HG03521 (cell line): ENCODE results near the gene ATF7.
"Not testable (repeated sequence)": the region's sequence is repeated elsewhere in the genome, so short reads cannot be mapped to it uniquely, and the experiment has no call there.

Experiments
- ATAC-seq: cut with Tn5 transposase; IDR thresholded peaks from one replicate; pipeline ENCODE4 v1.9.1; 2021; ENCODE audit warnings: mild to moderate bottlenecking, moderate library complexity; ENCODE audit not compliant: unreplicated experiment

ATF7 gene

DNA sequence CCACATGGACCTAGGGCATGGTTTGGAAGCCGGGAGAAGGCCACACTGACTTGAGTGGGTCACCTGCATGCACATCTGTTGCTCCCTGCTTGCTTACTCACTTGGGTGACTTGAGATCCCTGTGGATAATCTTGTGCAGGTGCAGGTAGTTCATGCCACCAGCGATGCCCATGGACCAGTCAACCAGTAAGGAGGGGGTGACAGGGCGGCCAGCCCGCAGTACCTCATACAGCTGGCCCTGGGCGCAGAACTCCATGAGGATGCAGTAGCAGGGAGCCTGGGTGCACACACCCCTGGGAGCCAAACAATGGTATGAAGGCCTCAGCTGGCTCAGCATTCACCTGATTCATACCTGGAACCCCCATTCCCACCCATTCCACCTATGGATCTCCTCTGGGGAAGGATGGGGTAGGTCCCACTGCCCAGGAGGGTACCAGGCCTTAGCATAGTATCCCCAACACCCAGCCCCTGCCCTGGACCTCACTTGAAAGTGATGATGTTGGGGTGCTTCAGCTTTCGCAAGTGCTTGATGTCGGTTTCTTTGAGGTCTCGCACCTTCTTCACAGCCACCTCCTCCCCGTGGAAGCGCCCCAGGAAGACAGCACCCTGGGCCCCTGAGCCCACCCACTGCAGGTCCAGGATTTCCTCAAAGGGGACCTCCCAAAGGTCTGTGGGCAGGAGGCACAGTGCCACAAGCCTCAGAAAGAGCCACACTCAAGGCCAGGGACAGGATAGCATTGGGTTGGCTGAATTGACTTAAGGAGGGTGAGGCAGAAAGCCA, 140.0 kb downstream of the ATF7 start:
- ATAC-seq: no peak

- no peak for ATAC-seq
Observed at GRCh38 chr12:53484686-53485575, 141.3 kb downstream of the ATF7 start.

GRCh38 chr12:53483979-53484377, 142.2 kb downstream of the ATF7 start:
- no peak for ATAC-seq

DNA sequence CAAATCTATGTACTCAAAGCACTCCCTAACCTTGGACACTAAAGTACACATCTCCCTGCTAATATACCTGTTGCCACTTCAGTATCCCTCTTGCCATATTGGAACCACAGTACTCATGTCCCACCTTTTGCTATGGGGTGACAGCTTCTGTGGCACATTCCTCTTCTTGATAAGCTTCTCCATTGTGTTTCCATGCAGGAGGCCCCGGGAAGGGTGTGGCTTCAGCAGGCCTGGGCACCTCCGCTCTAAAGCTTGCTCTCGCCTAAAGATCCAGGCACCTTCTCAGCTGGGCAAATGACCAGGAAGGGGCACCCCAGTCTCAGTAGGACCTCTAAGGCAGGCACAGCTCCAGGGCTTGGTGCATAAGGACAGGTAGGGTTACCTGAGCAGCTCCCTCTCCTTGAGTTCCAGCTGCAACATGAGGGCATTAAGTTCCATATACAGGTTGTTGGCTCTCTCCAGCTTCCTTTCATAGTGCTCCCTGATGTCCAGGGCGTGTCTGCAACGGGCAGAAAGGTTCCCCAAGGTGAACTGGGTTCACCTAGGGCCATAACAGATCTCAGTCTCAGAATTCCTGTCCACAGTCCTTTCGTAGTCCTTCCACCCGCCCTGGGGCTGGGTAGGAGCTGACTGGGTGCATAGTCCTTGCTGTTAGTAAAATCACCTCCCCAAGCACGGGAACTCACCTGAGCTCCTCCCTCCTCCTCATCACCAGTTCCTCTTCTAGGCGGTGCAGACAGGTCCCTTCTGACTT, 142.8 kb downstream of the ATF7 start:
- ATAC-seq: no peak

DNA sequence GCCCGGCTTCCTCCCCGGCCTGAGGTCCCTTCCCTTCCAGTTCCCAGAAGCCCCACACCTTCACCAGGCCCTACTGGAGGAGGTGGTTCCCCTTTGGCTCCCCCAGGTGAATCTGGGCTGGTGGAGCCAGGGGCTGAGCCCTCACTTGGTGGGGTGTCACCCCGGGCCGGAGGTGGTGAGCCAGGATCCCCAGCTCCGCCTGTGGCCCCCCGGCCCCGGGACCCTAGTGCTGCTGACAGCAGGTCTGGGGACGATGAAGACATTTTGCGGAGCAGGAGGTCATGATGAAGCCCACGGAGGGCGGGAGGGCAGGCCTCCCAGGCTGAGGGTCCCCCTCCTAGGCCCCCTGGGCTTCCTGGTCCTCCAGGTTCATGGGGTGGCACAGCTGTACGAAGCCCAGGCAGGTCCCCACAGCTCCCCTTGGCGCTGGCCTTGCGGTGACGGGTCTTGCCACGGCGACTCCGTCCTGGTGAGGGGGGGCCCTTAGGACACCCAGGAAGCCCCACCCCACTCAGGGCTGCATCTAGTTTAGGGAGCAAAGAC, 143.5 kb downstream of the ATF7 start:
- no peak for ATAC-seq

DNA sequence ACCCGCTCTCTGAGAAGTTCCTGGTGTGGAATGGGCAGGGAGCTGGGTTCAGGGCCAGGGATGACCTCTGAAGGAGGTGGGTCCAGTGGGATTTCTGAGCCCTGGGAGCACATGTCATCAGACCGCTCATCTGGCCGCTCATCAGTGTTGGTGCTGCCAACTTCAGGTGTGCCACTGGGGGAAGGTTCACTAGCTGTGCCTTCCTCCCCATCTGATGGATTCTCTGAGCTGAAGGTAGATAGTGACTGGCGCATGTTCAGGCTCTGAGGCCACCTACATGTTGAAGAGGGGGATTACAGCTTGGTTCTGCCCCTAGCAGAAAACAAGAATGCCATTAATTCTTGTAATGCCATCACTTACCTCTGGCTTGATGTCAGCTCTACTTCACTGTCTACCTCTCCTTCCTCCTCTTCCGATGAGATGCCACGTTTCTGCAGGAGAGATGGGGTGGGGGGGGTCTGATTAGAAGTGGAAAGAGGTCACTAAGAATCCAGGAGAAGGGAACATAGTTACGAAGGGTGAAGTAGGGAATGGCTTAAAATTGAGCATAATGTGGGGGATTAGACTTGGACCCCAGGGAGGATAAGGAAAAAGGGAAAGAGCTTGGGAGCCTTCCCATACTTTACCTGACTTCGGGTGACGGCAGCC, 144.1 kb downstream of the ATF7 start:
- no peak for ATAC-seq

GRCh38 chr12:53481458-53481857, 144.7 kb downstream of the ATF7 start:
- ATAC-seq: not testable (repeated sequence)

DNA sequence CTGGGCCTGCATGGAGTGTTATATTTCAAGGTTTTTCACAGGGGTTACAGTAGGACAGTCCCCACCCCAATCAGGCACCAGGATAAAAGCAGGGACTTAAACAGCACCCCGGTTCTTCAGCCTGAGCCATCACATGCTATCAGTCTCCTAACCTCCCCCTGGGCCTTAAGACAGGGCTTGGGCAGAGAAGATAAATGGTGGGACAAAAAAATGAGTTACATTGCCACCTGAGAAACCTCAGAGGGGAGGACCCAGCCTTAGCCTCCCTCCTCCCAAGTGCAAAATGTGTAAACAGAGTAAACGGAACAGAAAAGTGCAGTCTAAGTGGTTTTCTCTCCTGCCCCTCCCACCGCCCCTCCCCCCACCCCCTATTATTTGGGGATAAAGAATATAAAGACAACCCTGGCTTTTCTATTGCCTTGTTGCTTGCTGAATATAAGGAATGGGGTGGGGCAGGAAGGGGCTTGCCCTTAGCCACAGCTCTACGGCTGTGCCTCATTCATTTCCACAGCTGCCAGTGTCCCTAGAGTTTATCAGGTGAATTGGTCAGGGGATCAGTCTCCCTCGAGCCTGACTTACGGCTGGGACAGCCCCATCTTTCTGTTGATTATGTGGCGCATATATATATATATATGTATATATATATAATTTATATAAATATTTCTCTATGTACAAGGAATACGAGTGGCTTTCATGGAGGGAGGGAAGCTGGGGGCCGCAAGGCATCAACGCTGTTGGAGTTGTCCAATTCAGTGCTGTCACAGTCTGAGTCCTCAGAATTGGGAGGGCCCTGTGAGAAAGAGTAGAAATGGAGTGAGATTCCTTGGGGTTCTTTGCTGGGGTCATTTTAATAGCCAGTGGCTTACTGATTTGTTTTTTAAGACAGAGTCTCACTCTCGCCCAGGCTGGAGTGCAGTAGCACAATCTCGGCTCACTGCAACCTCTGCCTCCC, 145.4 kb downstream of the ATF7 start:
- ATAC-seq: no peak

- no peak for ATAC-seq
Observed at GRCh38 chr12:53479331-53479730, 146.9 kb downstream of the ATF7 start.

- no peak for ATAC-seq
Observed at GRCh38 chr12:53478865-53479264, 147.3 kb downstream of the ATF7 start.

GRCh38 chr12:53476769-53477209, 149.4 kb downstream of the ATF7 start:
- no peak for ATAC-seq

DNA sequence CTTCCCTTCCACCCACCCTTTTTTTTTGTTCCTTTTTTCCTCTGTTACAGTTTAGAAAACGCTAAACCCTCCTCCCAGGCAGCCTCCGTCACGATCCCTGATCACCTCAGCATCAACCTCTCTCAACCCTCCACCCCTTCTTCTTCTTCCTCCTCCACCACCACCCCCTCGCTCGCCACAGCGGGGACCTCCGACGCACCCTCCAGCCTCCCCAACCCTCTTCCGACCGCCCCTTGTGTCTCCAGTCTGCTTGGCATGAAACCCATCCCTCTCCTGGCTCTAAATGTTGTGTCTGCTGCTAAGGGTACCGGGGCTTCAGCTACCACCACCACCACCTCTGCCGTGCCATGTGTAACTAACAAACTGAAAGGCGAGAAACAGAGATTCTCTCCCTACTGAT, 151.4 kb downstream of the ATF7 start:
- ATAC-seq: no peak

- ATAC-seq: no peak
Observed at GRCh38 chr12:53474077-53474476, 152.1 kb downstream of the ATF7 start.

- ATAC-seq: no peak
Observed at GRCh38 chr12:53472056-53472582, 154.1 kb downstream of the ATF7 start.

DNA sequence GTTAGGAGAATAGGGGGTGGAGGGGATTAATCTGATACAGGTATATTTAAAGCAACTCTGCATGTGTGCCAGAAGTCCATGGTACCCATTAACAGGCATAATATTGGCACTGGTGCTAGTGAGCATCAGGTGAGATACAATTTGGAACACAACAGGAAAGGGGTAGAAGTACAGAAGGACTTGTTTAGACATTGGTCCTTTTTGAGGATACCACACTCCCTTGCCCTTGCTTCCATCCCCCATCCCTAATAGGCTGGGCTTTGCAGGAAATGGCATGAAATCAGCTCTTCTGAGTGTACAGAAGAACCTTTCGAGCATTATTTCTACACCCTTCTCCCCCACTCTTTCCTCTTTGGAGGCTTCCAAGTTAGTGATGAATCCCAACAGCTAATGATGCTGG, 157.9 kb downstream of the ATF7 start:
- no peak for ATAC-seq

DNA sequence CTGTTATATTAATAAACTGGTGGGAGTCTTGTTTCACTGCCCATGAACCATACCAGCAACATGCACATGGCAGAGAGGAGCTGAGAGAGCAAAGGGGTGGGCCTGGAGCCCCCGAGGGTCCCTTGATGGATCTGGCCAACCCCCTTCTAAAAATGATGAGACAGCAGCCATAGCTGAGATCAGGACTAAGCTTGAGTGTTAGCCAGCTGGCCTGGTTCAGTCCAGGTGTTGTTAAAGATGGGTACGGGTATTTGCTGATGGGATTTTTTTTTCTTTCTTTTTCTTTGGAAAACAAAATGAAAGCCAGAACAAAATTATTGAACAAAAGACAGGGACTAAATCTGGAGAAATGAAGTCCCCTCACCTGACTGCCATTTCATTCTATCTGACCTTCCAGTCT, 158.3 kb downstream of the ATF7 start:
- ATAC-seq: no peak

- ATAC-seq: no peak
Observed at GRCh38 chr12:53467082-53467481, 159.1 kb downstream of the ATF7 start.

- no peak for ATAC-seq
Observed at GRCh38 chr12:53466640-53467039, 159.5 kb downstream of the ATF7 start.

DNA sequence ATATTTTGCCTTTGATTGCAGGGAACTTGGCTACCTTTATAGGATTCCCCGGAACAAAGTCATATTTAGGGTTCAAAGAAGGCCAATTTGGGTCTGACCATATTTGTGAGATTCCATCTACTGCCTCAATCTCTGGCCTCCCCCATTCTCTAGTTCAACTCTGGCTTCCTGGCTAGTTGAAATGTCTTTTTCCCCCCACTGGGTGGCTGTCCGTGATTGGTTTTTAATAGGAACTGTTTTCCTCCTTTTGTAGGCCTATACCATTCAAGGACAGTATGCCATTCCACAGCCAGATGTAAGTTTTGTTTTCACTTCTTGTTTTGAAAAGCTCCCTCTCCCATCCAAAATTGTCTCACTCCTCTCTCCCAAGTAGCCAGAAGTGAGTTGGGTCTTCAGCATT, 160.5 kb downstream of the ATF7 start:
- no peak for ATAC-seq
